Measurements from ENCODE around the gene TMPRSS3.
A peak's percentile ranks its signal among the peaks of the same experiment; 100 is the strongest.
"Not testable (repeated sequence)": the region's sequence is repeated elsewhere in the genome, so short reads cannot be mapped to it uniquely, and the experiment has no call there.

Gene TMPRSS3

GRCh38 chr21:42421018-42421793 is 25.4 kb upstream of the TMPRSS3 start:
- Mint-ChIP-seq H3K4me1 (peaks cover 79% of the 10 kb centered on the region), H3K27ac (peak overlapping the region; percentile 89), H3K27me3 (peaks cover 3% of the 10 kb centered on the region), H3K4me3 (peak overlapping the region; percentile 63), H3K36me3 (ENCODE audit: low read depth) (peaks cover 88% of the 10 kb centered on the region), H3K9me3 (peaks cover 14% of the 10 kb centered on the region)
- DNase-seq (peak; percentile 56), ATAC-seq (peak; percentile 62)

- Mint-ChIP-seq H3K27me3 (peaks cover 3% of the 10 kb centered on the region), H3K9me3 (peaks cover 14% of the 10 kb centered on the region), H3K4me1 (peaks cover 66% of the 10 kb centered on the region), H3K4me3 (no peak overlapping the region), H3K36me3 (ENCODE audit: low read depth) (peaks cover 85% of the 10 kb centered on the region), H3K27ac (no peak overlapping the region)
- DNase-seq (no peak), ATAC-seq (no peak)
These were observed 24.0 kb upstream of the TMPRSS3 start for GRCh38 chr21:42419845-42420244.

- DNase-seq, result no peak
- no peak for ATAC-seq
- Mint-ChIP-seq H3K4me1 (peaks cover 56% of the 10 kb centered on the region), H3K27me3 (peaks cover 3% of the 10 kb centered on the region), H3K9me3 (peaks cover 14% of the 10 kb centered on the region), H3K4me3 (no peak overlapping the region), H3K27ac (no peak overlapping the region), H3K36me3 (ENCODE audit: low read depth) (peaks cover 86% of the 10 kb centered on the region)
These were observed 23.0 kb upstream of the TMPRSS3 start for GRCh38 chr21:42418886-42419285.

GRCh38 chr21:42417533-42417932 is 21.7 kb upstream of the TMPRSS3 start:
- peaks cover 14% of the 10 kb centered on the region for H3K9me3 Mint-ChIP-seq
- H3K27me3 Mint-ChIP-seq, result peaks cover 3% of the 10 kb centered on the region
- H3K27ac Mint-ChIP-seq, result peak overlapping the region; percentile 94
- no peak overlapping the region for H3K4me3 Mint-ChIP-seq
- H3K4me1 Mint-ChIP-seq, result peaks cover 42% of the 10 kb centered on the region
- ATAC-seq (no peak), DNase-seq (no peak)
- H3K36me3 Mint-ChIP-seq (ENCODE audit: low read depth), result peaks cover 82% of the 10 kb centered on the region

GRCh38 chr21:42414928-42415769 is 19.3 kb upstream of the TMPRSS3 start:
- peak overlapping the region; percentile 97 for H3K27ac Mint-ChIP-seq

GRCh38 chr21:42414553-42414927 is 18.7 kb upstream of the TMPRSS3 start:
- ATAC-seq (no peak), DNase-seq (no peak)
- Mint-ChIP-seq H3K36me3 (ENCODE audit: low read depth) (peaks cover 62% of the 10 kb centered on the region), H3K4me1 (peaks cover 20% of the 10 kb centered on the region), H3K27me3 (no peaks in the 10 kb centered on the region), H3K27ac (peak overlapping the region; percentile 97), H3K9me3 (peaks cover 9% of the 10 kb centered on the region), H3K4me3 (peak overlapping the region; percentile 54)

More at GRCh38 chr21:42414928-42415769, 19.3 kb upstream of the TMPRSS3 start:
- Mint-ChIP-seq H3K9me3 (peaks cover 14% of the 10 kb centered on the region), H3K27me3 (no peaks in the 10 kb centered on the region), H3K4me1 (peaks cover 20% of the 10 kb centered on the region), H3K4me3 (peak overlapping the region; percentile 54), H3K36me3 (ENCODE audit: low read depth) (peaks cover 63% of the 10 kb centered on the region)
- peak; percentile 93 for DNase-seq
- peak; percentile 85 for ATAC-seq

GRCh38 chr21:42414066-42414465 is 18.2 kb upstream of the TMPRSS3 start:
- no peak for DNase-seq

GRCh38 chr21:42413500-42413899 is 17.6 kb upstream of the TMPRSS3 start:
- Mint-ChIP-seq H3K27me3 (no peaks in the 10 kb centered on the region), H3K4me1 (peaks cover 18% of the 10 kb centered on the region), H3K36me3 (ENCODE audit: low read depth) (peaks cover 58% of the 10 kb centered on the region), H3K9me3 (peaks cover 4% of the 10 kb centered on the region), H3K4me3 (peak overlapping the region; percentile 54), H3K27ac (peak overlapping the region; percentile 97)
- peak; percentile 62 for DNase-seq
- ATAC-seq, result peak; percentile 12

More at GRCh38 chr21:42414066-42414465, 18.2 kb upstream of the TMPRSS3 start:
- Mint-ChIP-seq H3K4me1 (peaks cover 20% of the 10 kb centered on the region), H3K4me3 (peak overlapping the region; percentile 54), H3K36me3 (ENCODE audit: low read depth) (peaks cover 62% of the 10 kb centered on the region), H3K9me3 (peaks cover 4% of the 10 kb centered on the region), H3K27me3 (no peaks in the 10 kb centered on the region), H3K27ac (peak overlapping the region; percentile 97)
- ATAC-seq, result no peak

GRCh38 chr21:42413093-42413492 is 17.2 kb upstream of the TMPRSS3 start:
- peaks cover 19% of the 10 kb centered on the region for H3K4me1 Mint-ChIP-seq
- peaks cover 55% of the 10 kb centered on the region for H3K36me3 Mint-ChIP-seq (ENCODE audit: low read depth)
- peak overlapping the region; percentile 97 for H3K27ac Mint-ChIP-seq
- no peak for ATAC-seq
- no peak for DNase-seq
- no peak overlapping the region for H3K4me3 Mint-ChIP-seq
- H3K9me3 Mint-ChIP-seq, result peaks cover 4% of the 10 kb centered on the region
- no peaks in the 10 kb centered on the region for H3K27me3 Mint-ChIP-seq

- H3K27me3 Mint-ChIP-seq, result no peaks in the 10 kb centered on the region
- H3K9me3 Mint-ChIP-seq, result peaks cover 2% of the 10 kb centered on the region
- peaks cover 54% of the 10 kb centered on the region for H3K36me3 Mint-ChIP-seq (ENCODE audit: low read depth)
- H3K4me3 Mint-ChIP-seq, result no peak overlapping the region
- H3K4me1 Mint-ChIP-seq, result peaks cover 24% of the 10 kb centered on the region
- peak overlapping the region; percentile 97 for H3K27ac Mint-ChIP-seq
- no peak for DNase-seq
- ATAC-seq, result no peak
These were observed 16.7 kb upstream of the TMPRSS3 start for GRCh38 chr21:42412636-42412933.

GRCh38 chr21:42411891-42412635 is 16.2 kb upstream of the TMPRSS3 start:
- H3K36me3 Mint-ChIP-seq (ENCODE audit: low read depth), result peaks cover 50% of the 10 kb centered on the region
- no peak overlapping the region for H3K4me3 Mint-ChIP-seq
- H3K4me1 Mint-ChIP-seq, result peaks cover 29% of the 10 kb centered on the region
- H3K27ac Mint-ChIP-seq, result peak overlapping the region; percentile 97
- H3K27me3 Mint-ChIP-seq, result no peaks in the 10 kb centered on the region
- no peak for ATAC-seq
- H3K9me3 Mint-ChIP-seq, result no peaks in the 10 kb centered on the region
- no peak for DNase-seq

- no peak overlapping the region for H3K27ac Mint-ChIP-seq
- no peaks in the 10 kb centered on the region for H3K9me3 Mint-ChIP-seq
- peaks cover 36% of the 10 kb centered on the region for H3K4me1 Mint-ChIP-seq
- DNase-seq (no peak), ATAC-seq (no peak)
- H3K27me3 Mint-ChIP-seq, result no peaks in the 10 kb centered on the region
- peaks cover 49% of the 10 kb centered on the region for H3K36me3 Mint-ChIP-seq (ENCODE audit: low read depth)
- H3K4me3 Mint-ChIP-seq, result no peak overlapping the region
These were observed 15.5 kb upstream of the TMPRSS3 start for GRCh38 chr21:42411197-42411869.

GRCh38 chr21:42409366-42409765 is 13.5 kb upstream of the TMPRSS3 start:
- H3K36me3 Mint-ChIP-seq (ENCODE audit: low read depth), result peaks cover 58% of the 10 kb centered on the region
- no peaks in the 10 kb centered on the region for H3K27me3 Mint-ChIP-seq
- H3K4me1 Mint-ChIP-seq, result peaks cover 40% of the 10 kb centered on the region
- H3K9me3 Mint-ChIP-seq, result no peaks in the 10 kb centered on the region
- H3K27ac Mint-ChIP-seq, result peak overlapping the region; percentile 67
- H3K4me3 Mint-ChIP-seq, result no peak overlapping the region
- DNase-seq (no peak), ATAC-seq (no peak)

GRCh38 chr21:42408718-42409117 is 12.9 kb upstream of the TMPRSS3 start:
- not testable (repeated sequence) for H3K4me3 Mint-ChIP-seq, H3K27ac Mint-ChIP-seq, DNase-seq, H3K27me3 Mint-ChIP-seq, H3K9me3 Mint-ChIP-seq, ATAC-seq
- Mint-ChIP-seq H3K36me3 (ENCODE audit: low read depth) (peaks cover 57% of the 10 kb centered on the region), H3K4me1 (peaks cover 40% of the 10 kb centered on the region)

Measured in activated naive CD8-positive, alpha-beta T cell treated with anti-CD3 and anti-CD28 coated beads, Interleukin-2, amount 50 U/mL, for 24 hours (primary cell).